ENCODE measurements around the gene TUT7. TPM values are rescaled to one million over a fixed set of nuclear protein-coding genes. Genes with fewer than 3 reads are reported as not detected.
A peak's percentile ranks its signal among the peaks of the same experiment; 100 is the strongest.

TUT7 gene
- total and polyA plus RNA-seq, 10 of the 15 experiments (the other 5 are each of a cell fraction or from before 2014, with no cell fraction given), result 10.0 to 49.8 (median 30.4) TPM

GRCh38 chr9:86349271-86349670, 4.9 kb downstream of the TUT7 start:
- POLR2A ChIA-PET, result interaction anchor here (1.6 to 3.3 kb wide), 2 partner anchors 9 to 67 kb away, joined by 5 to 30 read pairs; partner anchors contain the start of gene ISCA1
- no peak overlapping the region for H2AFZ ChIP-seq (ENCODE audit: control insufficient read depth, low read depth, low read length)
- TF ChIP-seq NR2C2 (IDR thresholded peaks at IDR 0.05; ENCODE audit: borderline replicate concordance, control insufficient read depth, insufficient read length, low read depth) (no peak), FOXK2 (IDR thresholded peaks at IDR 0.05) (no peak), ZBED1 (IDR thresholded peaks at IDR 0.05; ENCODE audit: borderline replicate concordance) (no peak), SPI1 (IDR thresholded peaks at IDR 0.05; ENCODE audit: borderline replicate concordance, insufficient read depth, low read depth, low read length) (no peak), IRF5 (IDR thresholded peaks at IDR 0.05; ENCODE audit: borderline replicate concordance) (no peak), BMI1 (IDR thresholded peaks at IDR 0.05; ENCODE audit: borderline replicate concordance) (no peak), SKIL (IDR thresholded peaks at IDR 0.05; ENCODE audit: low read depth, poor library complexity, severe bottlenecking) (no peak), REST (IDR thresholded peaks at IDR 0.05; ENCODE audit: low read depth, low read length) (no peak), MYC (IDR thresholded peaks at IDR 0.05; ENCODE audit: insufficient read depth, insufficient read length, insufficient replicate concordance, low read length, severe bottlenecking) (no peak), SMARCA5 (IDR thresholded peaks at IDR 0.05) (no peak), POLR2A (IDR thresholded peaks at IDR 0.05; ENCODE audit: low read depth, low read length) (no peak), SUZ12 (IDR thresholded peaks at IDR 0.05; ENCODE audit: unreplicated experiment) (no peak), EZH2 (IDR thresholded peaks at IDR 0.05; ENCODE audit: borderline replicate concordance, control insufficient read depth, low read depth, low read length) (no peak), TBL1XR1 (IDR thresholded peaks at IDR 0.05; ENCODE audit: low read depth, low read length) (no peak), ATF7 (IDR thresholded peaks at IDR 0.05; ENCODE audit: low read depth) (no peak), USF1 (IDR thresholded peaks at IDR 0.05; ENCODE audit: borderline replicate concordance, extremely low read length, insufficient read depth, low read depth, low read length) (no peak)

More at GRCh38 chr9:86349271-86349670, 4.9 kb downstream of the TUT7 start:
- Histone ChIP-seq H3K4me1 (ENCODE audit: control insufficient read depth, insufficient read depth, low read length) (peaks cover 6% of the 10 kb centered on the region), H3K9ac (ENCODE audit: control insufficient read depth, insufficient read depth, low read length) (no peak overlapping the region; the same call in 1 of the 2 replicates), H3K27ac (ENCODE audit: control insufficient read depth, insufficient read depth) (no peak overlapping the region), H3K79me2 (ENCODE audit: control insufficient read depth, insufficient read depth, low read length) (peaks cover 78% of the 10 kb centered on the region), H3K4me2 (ENCODE audit: control insufficient read depth, insufficient read depth) (peak overlapping the region; percentile 83), H3K27me3 (replicated peaks in 1 of 2; ENCODE audit: control insufficient read depth in 2 of 2, insufficient read depth in 2 of 2, low read length in 1 of 2) (no peaks in the 10 kb centered on the region), H3K9me3 (replicated peaks; ENCODE audit: control insufficient read depth, insufficient read depth, low read length) (no peaks in the 10 kb centered on the region), H4K20me1 (ENCODE audit: control insufficient read depth, insufficient read depth) (no peaks in the 10 kb centered on the region), H3K4me3 (peak overlapping the region; percentile 99), H3K36me3 (ENCODE audit: control insufficient read depth in 2 of 2, insufficient read depth in 2 of 2, low read length in 1 of 2) (peaks cover 0 to 2% of the 10 kb centered on the region in 2 experiments; a peak in 2 of 4 replicates)
- in situ Hi-C loops (cut with MboI) (no loop called here), intact Hi-C loops (cut with micrococcal nuclease; ENCODE audit: unreplicated experiment) (no loop called here)
- DNase-seq (ENCODE audit: low read depth, low spot score), result no peak
- WGBS (ENCODE audit: insufficient coverage, insufficient replicate concordance, low lambda C conversion rate, missing lambda C conversion rate), result 98% methylated on average over 3 of the region's 3 CpGs
- ATAC-seq, result no peak
- ChIA-PET RAD21 (ENCODE audit: unreplicated experiment) (interaction anchor here (1.2 to 3.8 kb wide), 2 partner anchors 8 to 147 kb away, joined by 3 to 26 read pairs; no protein-coding TSS in a partner anchor), CTCF (interaction anchor here (1.2 to 3.7 kb wide), 2 partner anchors 9 to 11 kb away, joined by 3 to 20 read pairs; no protein-coding TSS in a partner anchor), SMC1A (ENCODE audit: uncharacterized antibody, unreplicated experiment) (interaction anchor here (0.7 to 3.4 kb wide), 3 partner anchors 10 to 25 kb away, joined by 3 to 51 read pairs (median 3); no protein-coding TSS in a partner anchor)
- no peak for FAIRE-seq
- no TSS peak for BruUV-seq (replicated peaks)
